GM19372 (cell line): Measurements from ENCODE around the gene PITX3.

Experiments
- ATAC-seq: cut with Tn5 transposase; IDR thresholded peaks from one replicate; pipeline ENCODE4 v1.9.1; 2021; ENCODE audit warnings: mild to moderate bottlenecking, low read depth, moderate library complexity; ENCODE audit not compliant: unreplicated experiment

Gene PITX3

DNA sequence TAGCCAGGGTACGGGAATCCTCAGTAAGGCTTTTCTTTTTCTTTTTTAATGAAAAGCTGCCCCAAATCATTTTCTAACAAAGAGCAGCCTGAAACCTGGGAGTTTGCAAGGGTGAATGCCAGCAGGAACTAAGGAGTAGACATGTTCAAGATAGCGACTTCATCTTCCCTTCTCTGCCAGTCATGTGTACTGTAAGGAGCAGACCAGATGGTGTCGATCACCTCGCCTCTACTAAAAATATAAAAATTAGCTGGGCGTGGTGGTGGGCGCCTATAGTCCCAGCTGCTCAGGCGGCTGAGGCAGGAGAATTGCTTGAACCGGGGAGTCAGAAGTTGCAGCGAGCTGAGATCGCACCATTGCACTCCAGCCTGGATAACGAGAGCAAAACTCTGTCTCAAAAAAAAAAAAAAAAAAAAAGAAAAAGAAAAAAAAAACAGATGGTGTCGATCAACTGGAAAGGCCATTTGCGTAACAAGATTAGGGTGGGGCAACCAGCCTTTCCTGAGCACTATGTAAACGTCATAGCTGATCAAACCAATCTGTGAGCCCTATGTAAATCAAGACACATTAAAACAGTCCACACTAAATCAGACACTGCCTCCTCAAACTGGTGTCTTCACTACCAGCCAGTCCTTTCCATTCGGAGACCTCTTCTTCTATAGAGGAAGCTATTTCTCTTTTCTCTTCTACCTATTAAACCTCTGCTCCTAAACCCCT is 55.3 kb downstream of the PITX3 start:
- no peak for ATAC-seq

DNA sequence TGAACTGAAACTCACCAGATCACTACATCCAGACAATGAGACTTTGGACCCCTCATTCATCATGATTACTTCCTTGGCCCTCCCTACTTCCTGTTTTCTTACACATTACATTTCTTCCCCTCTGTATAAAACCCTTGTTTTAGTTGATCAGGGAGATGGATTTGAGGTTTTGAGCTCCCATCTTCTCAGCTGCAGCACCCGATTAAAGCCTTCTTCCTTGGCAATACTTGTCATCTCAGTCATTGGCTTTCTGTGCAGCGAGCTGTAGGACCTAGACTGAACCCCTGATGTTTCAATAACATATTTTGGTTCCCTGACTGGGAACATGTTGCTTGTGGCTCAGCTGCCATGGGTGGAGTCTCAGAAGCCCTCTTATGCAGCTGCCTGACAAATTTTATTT is 56.0 kb downstream of the PITX3 start:
- ATAC-seq, result no peak

DNA sequence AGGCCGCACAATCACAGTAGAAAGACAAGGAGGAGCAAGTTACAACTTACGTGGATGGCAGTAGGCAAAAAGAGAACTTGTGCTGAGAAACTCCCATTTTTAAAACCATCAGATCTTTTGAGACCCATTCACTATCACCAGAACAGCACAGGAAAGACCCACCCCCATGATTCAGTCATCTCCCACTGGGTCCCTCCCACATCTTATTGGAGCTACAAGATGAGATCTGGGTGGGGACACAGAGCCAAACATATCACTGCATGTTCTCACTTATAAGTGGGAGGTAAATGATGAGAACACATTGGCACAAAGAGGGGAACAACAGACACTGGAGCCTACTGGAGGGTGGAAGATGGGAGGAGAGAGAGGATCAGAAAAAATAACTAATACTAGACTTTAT is 56.7 kb downstream of the PITX3 start:
- no peak for ATAC-seq
